ENCODE measurements around the gene PTPN7.
A peak's percentile ranks its signal among the peaks of the same experiment; 100 is the strongest.

Gene PTPN7

GRCh38 chr1:202165267-202165941, 5.0 kb upstream of the PTPN7 start:
- no peak for DNase-seq

GRCh38 chr1:202164271-202165037, 4.1 kb upstream of the PTPN7 start:
- peak; percentile 76 for DNase-seq

GRCh38 chr1:202163281-202164270, 3.2 kb upstream of the PTPN7 start:
- DNase-seq: no peak

- no peak for DNase-seq
These were observed 2.2 kb upstream of the PTPN7 start for GRCh38 chr1:202162418-202163280.

GRCh38 chr1:202162047-202162417, 1.6 kb upstream of the PTPN7 start:
- peak; percentile 51 for DNase-seq

GRCh38 chr1:202161151-202162046, 997 bp upstream of the PTPN7 start:
- no peak for DNase-seq

GRCh38 chr1:202159534-202160371, 649 bp downstream of the PTPN7 start:
- peak; percentile 55 for DNase-seq

GRCh38 chr1:202158810-202159533, 1.4 kb downstream of the PTPN7 start:
- no peak for DNase-seq

GRCh38 chr1:202157945-202158344, 2.5 kb downstream of the PTPN7 start:
- DNase-seq: no peak

- no peak for DNase-seq
These were observed 3.8 kb downstream of the PTPN7 start for GRCh38 chr1:202156590-202156989.

GRCh38 chr1:202155478-202156021, 4.9 kb downstream of the PTPN7 start:
- DNase-seq: no peak

- DNase-seq: peak; percentile 50
These were observed 5.5 kb downstream of the PTPN7 start for GRCh38 chr1:202154766-202155477.

GRCh38 chr1:202154148-202154765, 6.1 kb downstream of the PTPN7 start:
- DNase-seq: no peak

GRCh38 chr1:202153284-202153683, 7.1 kb downstream of the PTPN7 start:
- DNase-seq: no peak

GRCh38 chr1:202152399-202152798, 8.0 kb downstream of the PTPN7 start:
- no peak for DNase-seq

GRCh38 chr1:202151045-202151444, 9.4 kb downstream of the PTPN7 start:
- DNase-seq: no peak

- no peak for DNase-seq
These were observed 9.8 kb downstream of the PTPN7 start for GRCh38 chr1:202150602-202151001.

- no peak for DNase-seq
These were observed 10.2 kb downstream of the PTPN7 start for GRCh38 chr1:202150187-202150586.

All from activated gamma-delta T cell treated with Interleukin-2 at 50 U/mL for 16 hours (primary cell).